Upper lobe of right lung (tissue), 1 donor: ENCODE measurements around the gene SPPL2A. TPM values are rescaled to one million over a fixed set of nuclear protein-coding genes. Genes with fewer than 3 reads are reported as not detected.
"Not testable (repeated sequence)": the region's sequence is repeated elsewhere in the genome, so short reads cannot be mapped to it uniquely, and the experiment has no call there.

Experiments
- ATAC-seq: fragments of 200-7000 bp; cut with Tn5 transposase; one replicate; pipeline ENCODE4 v1.9.1; 2020; ENCODE audit warnings: mild to moderate bottlenecking, moderate library complexity
- DNase-seq: peaks from one replicate; pipeline ENCODE4 v3.0.0-alpha.2; 2020
- H3K27ac ChIP-seq: fragments of 200-600 bp; one replicate; pipeline ENCODE4 v1.8.0; 2022
- H3K27me3 ChIP-seq: fragments of 200-600 bp; one replicate; pipeline ENCODE4 v1.8.0; 2022; ENCODE audit warnings: mild to moderate bottlenecking
- H3K36me3 ChIP-seq: fragments of 200-600 bp; one replicate; pipeline ENCODE4 v1.8.0; 2022
- H3K4me1 ChIP-seq: fragments of 200-600 bp; one replicate; pipeline ENCODE4 v1.8.0; 2022
- H3K4me3 ChIP-seq: fragments of 200-600 bp; one replicate; pipeline ENCODE4 v1.8.0; 2022; ENCODE audit warnings: mild to moderate bottlenecking
- H3K9me3 ChIP-seq: fragments of 200-600 bp; one replicate; pipeline ENCODE4 v1.8.0; 2022
- intact Hi-C: fragments of 100-400 bp; cut with DNase I; formaldehyde crosslinking; loops from one replicate; pipeline ENCODE4 v1.11.0; 2022
- total RNA-seq: library from RNA; stranded (reverse); fragmentation: NEBNext Ultra II Directional; extraction: Animal tissue kit (Norgen Biotek cat#: 25700); gene quantifications from one replicate; pipeline ENCODE4 v1.2.1, GENCODE V29; 2021
- TF ChIP-seq, protein P1 (sequence below): fragments of 200-600 bp; IDR thresholded peaks from one replicate; pipeline ENCODE4 v1.8.0; 2022; ENCODE audit warnings: antibody characterized with exemption
- donor health status: DM: no; HTN: yes; CAD: no; lungs with severe emphysema.

Gene SPPL2A
- total RNA-seq, 1 donor from 2014 or later = 112 TPM

DNA sequence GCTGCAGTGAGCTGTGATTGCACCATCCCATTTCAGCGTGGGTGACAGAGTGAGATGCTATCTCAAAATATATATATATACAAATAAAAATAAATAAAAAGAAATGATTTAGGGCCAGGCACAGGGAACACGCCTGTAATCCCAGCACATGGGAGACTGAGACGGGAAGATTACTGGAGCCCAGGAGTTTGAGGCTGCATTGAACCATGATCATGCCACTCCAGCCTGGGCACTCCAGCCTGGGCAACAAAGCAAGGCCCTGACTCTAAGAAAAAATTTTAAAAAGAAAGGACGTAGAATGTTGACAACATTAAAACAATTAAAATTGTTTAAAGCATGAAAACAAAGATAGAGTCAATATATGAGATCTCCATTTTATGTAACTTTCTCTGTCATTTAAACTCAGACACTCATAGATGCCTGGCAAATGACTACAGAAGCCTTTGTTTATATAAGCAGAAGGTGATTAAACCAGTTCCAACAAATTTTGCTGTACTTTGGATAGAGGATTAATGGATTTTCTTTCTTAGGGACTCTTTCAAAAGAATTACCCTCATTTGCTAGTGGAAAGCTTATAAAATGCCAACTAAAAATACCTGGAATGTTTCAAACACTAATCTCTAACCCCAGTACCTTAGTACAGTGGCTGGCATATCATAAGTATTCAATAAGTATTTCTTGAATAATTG is 68.3 kb downstream of the SPPL2A start:
- DNase-seq = no peak
- H3K9me3 ChIP-seq = no peaks in the 10 kb centered on the region
- no peak overlapping the region for H3K27ac ChIP-seq
- H3K4me1 ChIP-seq = no peaks in the 10 kb centered on the region
- H3K36me3 ChIP-seq = no peaks in the 10 kb centered on the region
- TF ChIP-seq, protein P1, sequence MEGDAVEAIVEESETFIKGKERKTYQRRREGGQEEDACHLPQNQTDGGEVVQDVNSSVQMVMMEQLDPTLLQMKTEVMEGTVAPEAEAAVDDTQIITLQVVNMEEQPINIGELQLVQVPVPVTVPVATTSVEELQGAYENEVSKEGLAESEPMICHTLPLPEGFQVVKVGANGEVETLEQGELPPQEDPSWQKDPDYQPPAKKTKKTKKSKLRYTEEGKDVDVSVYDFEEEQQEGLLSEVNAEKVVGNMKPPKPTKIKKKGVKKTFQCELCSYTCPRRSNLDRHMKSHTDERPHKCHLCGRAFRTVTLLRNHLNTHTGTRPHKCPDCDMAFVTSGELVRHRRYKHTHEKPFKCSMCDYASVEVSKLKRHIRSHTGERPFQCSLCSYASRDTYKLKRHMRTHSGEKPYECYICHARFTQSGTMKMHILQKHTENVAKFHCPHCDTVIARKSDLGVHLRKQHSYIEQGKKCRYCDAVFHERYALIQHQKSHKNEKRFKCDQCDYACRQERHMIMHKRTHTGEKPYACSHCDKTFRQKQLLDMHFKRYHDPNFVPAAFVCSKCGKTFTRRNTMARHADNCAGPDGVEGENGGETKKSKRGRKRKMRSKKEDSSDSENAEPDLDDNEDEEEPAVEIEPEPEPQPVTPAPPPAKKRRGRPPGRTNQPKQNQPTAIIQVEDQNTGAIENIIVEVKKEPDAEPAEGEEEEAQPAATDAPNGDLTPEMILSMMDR = no peak
- intact Hi-C loops = no loop called here
- H3K27me3 ChIP-seq = no peaks in the 10 kb centered on the region
- H3K4me3 ChIP-seq = no peak overlapping the region
- ATAC-seq = no peak

DNA sequence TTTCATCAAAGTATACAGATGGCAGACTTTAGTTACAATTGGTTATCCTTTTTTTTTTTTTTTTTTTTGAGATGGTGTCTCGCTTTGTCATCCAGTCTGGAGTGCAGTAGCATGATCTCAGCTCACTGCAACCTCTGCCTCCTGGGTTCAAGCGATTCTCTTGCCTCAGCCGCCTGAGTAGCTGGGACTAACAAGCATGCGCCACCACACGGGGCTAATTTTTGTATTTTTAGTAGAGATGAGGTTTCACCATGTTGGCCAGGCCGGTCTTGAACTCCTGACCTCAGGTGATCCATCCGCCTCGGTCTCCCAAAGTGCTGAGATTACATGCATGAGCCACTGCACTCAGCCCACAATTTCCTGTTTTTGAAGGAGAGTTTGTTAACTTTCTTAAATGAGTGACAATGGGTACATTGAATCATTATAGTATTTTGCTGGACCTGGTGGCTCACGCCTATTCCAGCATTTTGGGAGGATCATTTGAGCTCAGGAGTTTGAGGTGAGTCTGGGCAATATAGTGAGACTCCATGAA is 70.8 kb downstream of the SPPL2A start:
- H3K4me3 ChIP-seq, H3K27me3 ChIP-seq, H3K4me1 ChIP-seq, H3K27ac ChIP-seq, H3K9me3 ChIP-seq, intact Hi-C loops, H3K36me3 ChIP-seq, DNase-seq, ATAC-seq: not testable (repeated sequence)

DNA sequence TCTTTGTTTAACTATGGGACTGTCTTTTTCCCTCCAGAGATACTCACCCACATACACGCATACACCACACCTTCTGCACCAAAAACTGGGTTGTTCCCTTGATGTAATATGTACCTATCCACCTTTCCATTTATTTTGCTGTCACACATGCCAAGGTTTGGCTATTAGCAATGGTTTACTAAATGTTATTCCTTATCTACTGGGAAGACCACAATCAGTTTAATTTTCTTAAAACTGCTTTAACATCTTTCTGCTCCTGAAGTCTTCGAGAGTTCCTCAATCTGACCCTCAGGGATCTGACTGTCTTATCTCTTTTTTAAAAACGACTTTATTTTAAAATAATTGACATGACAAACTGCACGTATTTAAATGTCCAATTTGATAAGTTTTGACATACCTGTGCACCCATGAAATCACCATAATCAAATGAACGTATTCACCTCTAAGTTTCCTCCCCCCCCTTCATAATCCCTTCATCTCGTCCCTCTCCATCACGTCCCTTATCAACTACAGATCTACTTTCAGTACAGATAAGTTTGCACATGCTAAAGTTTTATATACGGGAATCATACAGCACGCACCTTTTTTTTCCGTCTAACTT is 78.1 kb downstream of the SPPL2A start:
- peak overlapping the region; percentile 96 for H3K27ac ChIP-seq
- H3K27me3 ChIP-seq = no peaks in the 10 kb centered on the region
- peaks cover 34% of the 10 kb centered on the region for H3K4me1 ChIP-seq
- TF ChIP-seq, protein P1 = no peak
- no peaks in the 10 kb centered on the region for H3K9me3 ChIP-seq
- ATAC-seq (no peak), DNase-seq (no peak)
- H3K4me3 ChIP-seq = peak overlapping the region; percentile 97
- intact Hi-C loops = no loop called here
- H3K36me3 ChIP-seq = no peaks in the 10 kb centered on the region

DNA sequence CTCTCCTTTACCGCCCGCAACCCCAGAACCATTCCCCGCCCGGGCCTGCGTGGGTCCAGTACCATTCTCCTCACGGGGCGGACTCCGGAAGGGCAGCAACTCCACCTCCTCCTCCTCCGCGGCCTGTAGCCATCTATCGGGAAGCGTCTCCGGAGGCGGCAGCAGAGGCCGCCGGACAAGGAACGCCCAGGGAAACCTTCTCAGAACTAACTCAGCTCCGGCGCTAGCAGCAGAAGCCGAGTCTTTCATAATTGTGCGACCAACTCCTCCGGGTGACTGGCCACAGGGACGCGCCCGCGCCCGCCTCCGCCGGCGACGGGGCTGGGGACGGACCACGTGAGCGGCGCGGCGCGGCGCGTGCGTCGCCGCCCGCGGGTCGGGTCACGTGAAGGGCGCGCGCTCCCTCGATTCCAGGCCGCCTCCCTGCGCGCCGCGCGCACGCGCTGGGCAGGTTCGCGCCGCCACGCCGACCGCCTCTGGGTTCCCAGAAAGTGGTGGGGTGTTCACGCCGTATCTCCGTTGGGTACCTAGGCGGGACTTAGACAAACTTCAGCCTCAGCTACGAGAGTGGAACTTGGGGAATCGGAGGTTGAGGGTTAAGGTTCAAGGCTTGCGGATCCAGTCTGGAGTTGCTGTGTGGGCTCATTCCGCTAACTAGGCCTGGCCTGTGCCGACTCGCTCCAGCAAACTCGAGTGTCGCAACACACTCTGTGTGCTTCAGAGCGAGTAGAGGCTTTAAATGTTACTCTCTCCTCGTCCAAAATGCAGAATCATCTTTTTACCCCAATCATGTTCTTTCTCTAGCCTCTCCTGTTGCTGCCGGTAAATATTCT is 78.8 kb downstream of the SPPL2A start, which contains the start of gene TRPM7:
Gene TRPM7, minus strand, starts transcription at position 329 of the 833 bp plus-strand sequence. Its CDS starts 264 bp downstream, at position 65.
- H3K27ac ChIP-seq = peak within 1 kb of the TSS; percentile 96
- DNase-seq (peak; percentile 96), ATAC-seq (peak; percentile 97)
- no peaks in the 10 kb centered on the region for H3K27me3 ChIP-seq
- no peaks in the 10 kb centered on the region for H3K36me3 ChIP-seq
- intact Hi-C loops = no loop called here
- TF ChIP-seq, protein P1 = no peak
- peaks cover 34% of the 10 kb centered on the region for H3K4me1 ChIP-seq
- H3K9me3 ChIP-seq = no peaks in the 10 kb centered on the region
- H3K4me3 ChIP-seq = peak within 1 kb of the TSS; percentile 97

DNA sequence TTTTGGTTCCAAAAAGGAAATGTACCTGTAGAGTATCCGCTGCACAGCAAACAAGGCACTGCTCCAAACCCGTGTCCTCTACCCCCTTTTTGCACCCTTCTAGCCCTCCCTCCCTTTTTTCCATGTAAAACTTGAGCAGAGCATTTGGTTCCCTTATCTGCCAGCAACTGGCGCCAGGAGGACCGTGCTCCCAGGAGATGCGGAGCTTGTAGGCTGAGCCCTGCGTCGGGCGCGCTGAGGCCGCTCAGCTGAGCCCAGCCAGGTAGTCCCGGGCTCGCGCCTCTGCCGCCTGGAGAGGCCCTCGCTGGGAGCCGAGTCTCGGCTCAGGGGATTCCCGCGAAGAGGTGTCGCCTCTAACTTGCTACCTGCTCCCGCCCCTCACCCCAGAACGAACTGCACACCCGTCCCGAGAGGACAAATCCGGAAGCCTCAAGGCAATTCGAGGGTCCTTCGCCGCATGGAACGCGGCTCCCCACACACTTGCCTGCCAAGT is 79.5 kb downstream of the SPPL2A start:
- Histone ChIP-seq H3K36me3 (no peaks in the 10 kb centered on the region), H3K9me3 (no peaks in the 10 kb centered on the region), H3K4me3 (peak overlapping the region; percentile 97), H3K27ac (peak overlapping the region; percentile 96), H3K4me1 (peaks cover 37% of the 10 kb centered on the region), H3K27me3 (no peaks in the 10 kb centered on the region)
- ATAC-seq (peak; percentile 70), DNase-seq (peak; percentile 83)
- intact Hi-C loops = no loop called here
- TF ChIP-seq, protein P1 = no peak
